GM21447 (cell line): ENCODE data around the gene PCDHGA10.
A peak's percentile ranks its signal among the peaks of the same experiment; 100 is the strongest.
"Not testable (repeated sequence)": the region's sequence is repeated elsewhere in the genome, so short reads cannot be mapped to it uniquely, and the experiment has no call there.

ENCODE experiments used
- ATAC-seq: cut with Tn5 transposase; IDR thresholded peaks from one replicate; pipeline ENCODE4 v1.9.1; 2021; ENCODE audit not compliant: unreplicated experiment

PCDHGA10 gene

DNA sequence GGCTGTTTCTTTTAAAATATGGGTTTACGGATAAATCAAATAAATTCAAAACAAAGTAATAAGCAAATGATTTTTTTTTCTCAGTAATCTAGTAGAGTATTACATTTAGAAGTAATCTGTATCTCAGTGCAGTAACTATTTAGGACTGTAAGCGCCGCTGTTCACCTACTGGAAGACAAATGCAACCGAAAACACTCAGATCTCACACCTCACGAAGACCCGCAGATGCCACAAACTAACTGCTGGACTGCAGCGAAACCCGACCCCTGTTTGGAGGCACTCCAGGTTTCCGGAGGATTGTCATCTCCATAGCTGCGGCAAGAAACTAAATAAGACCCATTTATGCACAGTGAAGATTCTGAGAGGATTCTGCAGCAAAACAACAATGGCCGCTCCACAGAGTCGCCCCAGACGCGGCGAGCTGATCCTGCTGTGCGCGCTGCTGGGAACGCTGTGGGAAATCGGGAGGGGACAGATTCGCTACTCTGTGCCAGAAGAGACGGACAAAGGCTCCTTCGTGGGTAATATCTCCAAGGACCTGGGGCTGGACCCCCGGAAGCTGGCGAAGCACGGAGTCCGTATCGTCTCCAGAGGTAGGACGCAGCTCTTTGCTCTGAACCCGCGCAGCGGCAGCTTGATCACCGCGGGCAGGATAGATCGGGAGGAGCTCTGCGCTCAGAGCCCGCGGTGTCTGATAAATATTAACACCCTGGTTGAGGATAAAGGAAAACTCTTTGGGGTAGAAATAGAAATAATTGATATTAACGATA lies 20.2 kb upstream of the PCDHGA10 start, which contains the start of gene PCDHGA8:
TSS of gene PCDHGA8 (plus strand) at position 205 of the 770 bp plus-strand sequence. CDS start at position 386, 181 bp downstream.
- no peak for ATAC-seq

DNA sequence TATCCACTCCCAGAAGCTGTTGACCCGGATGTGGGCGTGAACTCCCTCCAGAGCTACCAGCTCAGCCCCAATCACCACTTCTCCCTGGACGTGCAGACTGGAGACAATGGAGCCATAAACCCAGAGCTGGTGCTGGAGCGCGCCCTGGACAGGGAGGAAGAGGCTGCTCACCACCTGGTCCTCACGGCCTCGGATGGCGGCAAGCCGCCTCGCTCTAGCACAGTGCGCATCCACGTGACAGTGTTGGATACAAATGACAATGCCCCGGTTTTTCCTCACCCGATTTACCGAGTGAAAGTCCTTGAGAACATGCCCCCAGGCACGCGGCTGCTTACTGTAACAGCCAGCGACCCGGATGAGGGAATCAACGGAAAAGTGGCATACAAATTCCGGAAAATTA lies 19.5 kb upstream of the PCDHGA10 start:
- no peak for ATAC-seq

DNA sequence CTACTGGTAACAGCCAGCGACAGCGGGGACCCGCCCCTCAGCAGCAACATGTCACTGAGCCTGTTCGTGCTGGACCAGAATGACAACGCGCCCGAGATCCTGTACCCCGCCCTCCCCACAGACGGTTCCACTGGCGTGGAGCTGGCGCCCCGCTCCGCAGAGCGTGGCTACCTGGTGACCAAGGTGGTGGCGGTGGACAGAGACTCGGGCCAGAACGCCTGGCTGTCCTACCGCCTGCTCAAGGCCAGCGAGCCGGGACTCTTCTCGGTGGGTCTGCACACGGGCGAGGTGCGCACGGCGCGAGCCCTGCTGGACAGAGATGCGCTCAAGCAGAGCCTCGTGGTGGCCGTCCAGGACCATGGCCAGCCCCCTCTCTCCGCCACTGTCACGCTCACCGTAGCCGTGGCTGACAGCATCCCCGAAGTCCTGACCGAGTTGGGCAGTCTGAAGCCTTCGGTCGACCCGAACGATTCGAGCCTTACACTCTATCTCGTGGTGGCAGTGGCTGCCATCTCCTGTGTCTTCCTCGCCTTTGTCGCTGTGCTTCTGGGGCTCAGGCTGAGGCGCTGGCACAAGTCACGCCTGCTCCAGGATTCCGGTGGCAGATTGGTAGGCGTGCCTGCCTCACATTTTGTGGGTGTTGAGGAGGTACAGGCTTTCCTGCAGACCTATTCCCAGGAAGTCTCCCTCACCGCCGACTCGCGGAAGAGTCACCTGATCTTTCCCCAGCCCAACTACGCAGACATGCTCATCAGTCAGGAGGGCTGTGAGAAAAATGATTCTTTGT lies 18.2 kb upstream of the PCDHGA10 start:
- not testable (repeated sequence) for ATAC-seq

DNA sequence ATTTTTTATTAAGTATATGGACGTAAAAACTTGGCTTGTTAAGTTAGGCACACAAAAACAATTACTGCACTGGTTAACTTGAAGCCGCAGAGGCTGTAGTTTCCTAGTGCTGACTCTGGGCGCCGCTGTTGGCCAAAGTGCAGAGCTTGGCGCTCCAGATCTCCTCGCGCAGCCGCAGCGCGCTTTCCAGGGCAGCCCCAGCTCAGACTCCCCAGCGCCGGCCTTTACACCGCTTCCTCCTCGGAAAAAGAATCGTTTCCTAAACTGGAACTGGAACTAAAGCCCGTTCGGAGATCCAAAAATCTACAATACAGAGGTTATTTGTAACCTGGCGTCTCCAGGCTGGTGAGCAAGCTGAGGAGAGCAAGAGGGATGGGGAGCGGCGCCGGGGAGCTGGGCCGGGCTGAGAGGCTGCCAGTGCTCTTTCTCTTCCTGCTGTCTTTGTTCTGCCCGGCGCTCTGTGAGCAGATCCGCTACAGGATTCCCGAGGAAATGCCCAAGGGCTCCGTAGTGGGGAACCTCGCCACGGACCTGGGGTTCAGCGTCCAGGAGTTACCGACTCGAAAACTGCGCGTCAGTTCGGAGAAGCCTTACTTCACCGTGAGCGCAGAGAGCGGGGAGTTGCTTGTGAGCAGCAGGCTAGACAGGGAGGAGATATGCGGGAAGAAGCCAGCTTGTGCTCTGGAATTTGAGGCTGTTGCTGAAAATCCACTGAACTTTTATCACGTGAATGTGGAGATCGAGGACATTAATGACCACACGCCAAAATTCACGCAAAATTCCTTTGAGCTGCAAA lies 14.8 kb upstream of the PCDHGA10 start, which contains the start of gene PCDHGB5:
TSS of gene PCDHGB5 (plus strand) at position 192 of the 796 bp plus-strand sequence. CDS start at position 373, 181 bp downstream.
- peak; percentile 73 for ATAC-seq

DNA sequence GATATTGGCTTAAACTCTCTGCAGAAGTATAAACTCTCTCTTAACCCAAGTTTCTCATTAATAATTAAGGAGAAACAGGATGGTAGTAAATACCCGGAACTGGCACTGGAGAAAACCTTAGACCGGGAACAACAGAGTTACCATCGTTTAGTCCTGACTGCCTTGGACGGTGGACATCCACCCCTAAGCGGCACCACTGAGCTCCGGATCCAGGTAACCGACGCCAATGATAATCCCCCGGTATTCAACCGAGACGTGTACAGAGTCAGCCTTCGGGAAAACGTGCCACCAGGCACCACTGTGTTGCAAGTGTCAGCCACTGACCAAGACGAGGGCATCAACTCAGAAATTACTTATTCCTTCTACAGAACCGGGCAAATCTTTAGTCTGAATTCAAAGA lies 14.2 kb upstream of the PCDHGA10 start:
- ATAC-seq = no peak

DNA sequence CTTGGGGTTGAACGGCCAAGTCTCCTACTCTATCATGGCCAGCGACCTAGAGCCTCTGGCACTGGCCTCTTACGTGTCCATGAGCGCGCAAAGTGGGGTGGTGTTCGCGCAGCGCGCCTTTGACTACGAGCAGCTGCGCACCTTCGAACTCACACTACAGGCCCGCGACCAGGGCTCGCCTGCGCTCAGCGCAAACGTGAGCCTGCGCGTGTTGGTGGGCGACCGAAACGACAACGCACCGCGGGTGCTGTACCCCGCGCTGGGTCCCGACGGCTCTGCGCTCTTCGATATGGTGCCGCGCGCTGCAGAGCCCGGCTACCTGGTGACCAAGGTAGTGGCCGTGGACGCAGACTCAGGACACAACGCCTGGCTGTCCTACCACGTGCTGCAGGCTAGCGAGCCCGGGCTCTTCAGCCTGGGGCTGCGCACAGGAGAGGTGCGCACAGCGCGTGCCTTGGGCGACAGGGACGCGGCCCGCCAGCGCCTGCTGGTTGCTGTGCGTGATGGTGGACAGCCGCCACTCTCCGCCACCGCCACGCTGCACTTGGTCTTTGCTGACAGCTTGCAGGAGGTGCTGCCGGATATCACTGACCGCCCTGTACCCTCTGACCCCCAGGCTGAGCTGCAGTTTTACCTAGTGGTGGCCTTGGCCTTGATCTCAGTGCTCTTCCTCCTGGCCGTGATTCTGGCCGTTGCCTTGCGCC lies 13.1 kb upstream of the PCDHGA10 start:
- no peak for ATAC-seq

DNA sequence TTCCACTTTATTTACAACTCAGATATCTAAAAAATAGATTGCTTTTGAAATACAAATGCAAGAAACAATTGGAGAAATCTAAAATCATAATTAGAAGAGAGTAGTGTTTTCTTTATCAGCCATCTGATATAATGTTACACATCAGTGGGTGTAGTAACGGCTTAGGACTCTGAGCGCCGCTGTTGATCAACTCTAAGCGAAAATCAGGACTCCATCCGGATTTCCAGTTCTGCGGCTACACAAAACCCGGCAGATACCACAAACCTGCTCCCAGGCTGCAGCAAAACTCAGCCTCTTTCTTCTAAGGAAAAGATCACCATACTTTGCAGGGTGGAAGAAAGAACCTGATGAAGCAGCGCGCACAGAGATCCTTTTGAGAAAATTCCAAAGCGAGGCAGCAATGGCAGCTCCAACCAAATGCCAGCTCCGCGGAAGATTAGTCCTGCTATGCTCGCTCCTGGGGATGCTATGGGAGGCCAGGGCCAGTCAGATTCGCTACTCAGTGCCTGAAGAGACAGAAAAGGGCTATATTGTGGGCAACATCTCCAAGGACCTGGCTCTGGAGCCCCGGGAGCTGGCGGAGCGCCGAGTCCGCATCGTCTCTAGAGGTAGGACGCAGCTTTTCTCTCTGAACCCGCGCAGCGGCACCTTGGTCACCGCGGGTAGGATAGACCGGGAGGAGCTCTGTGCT lies 10.1 kb upstream of the PCDHGA10 start, which contains the start of gene PCDHGA9:
TSS of gene PCDHGA9 (plus strand) at position 226 of the 691 bp plus-strand sequence. CDS start at position 401, 175 bp downstream.
- no peak for ATAC-seq

DNA sequence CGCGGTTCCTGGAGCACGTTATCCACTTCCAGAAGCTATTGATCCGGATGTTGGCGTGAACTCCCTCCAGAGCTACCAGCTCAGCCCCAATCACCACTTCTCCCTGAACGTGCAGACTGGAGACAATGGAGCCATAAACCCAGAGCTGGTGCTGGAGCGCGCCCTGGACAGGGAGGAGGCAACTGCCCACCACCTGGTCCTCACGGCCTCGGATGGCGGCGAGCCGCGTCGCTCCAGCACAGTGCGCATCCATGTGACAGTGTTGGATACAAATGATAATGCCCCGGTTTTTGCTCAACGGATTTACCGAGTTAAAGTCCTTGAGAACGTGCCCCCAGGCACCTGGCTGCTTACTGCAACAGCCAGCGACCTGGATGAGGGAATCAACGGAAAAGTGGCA lies 9.4 kb upstream of the PCDHGA10 start:
- ATAC-seq = no peak

DNA sequence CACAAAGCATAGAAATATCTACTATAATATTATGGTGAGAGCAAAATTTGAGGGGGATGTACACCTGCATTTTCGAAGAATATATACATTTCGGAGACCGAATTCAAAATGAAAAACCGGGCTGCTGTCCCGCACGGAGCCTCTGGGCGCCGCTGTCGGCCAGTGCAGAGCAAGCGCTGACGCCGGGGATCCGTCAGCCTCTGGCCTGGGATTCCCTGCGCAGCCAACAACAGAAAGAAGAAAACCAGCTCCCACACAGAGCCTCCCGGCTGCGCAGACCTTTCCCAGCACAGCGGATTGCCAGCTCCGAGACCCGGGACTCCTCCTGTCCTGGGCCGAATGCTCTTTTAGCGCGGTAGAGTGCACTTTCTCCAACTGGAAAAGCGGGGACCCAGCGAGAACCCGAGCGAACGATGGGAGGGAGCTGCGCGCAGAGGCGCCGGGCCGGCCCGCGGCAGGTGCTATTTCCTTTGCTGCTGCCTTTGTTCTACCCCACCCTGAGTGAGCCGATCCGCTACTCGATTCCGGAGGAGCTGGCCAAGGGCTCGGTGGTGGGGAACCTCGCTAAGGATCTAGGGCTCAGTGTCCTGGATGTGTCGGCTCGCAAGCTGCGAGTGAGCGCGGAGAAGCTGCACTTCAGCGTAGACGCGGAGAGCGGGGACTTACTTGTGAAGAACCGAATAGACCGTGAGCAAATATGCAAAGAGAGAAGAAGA lies 4.8 kb upstream of the PCDHGA10 start, which contains the start of gene PCDHGB6:
TSS of gene PCDHGB6 (plus strand) at position 232 of the 716 bp plus-strand sequence. CDS start at position 414, 182 bp downstream.
- not testable (repeated sequence) for ATAC-seq

DNA sequence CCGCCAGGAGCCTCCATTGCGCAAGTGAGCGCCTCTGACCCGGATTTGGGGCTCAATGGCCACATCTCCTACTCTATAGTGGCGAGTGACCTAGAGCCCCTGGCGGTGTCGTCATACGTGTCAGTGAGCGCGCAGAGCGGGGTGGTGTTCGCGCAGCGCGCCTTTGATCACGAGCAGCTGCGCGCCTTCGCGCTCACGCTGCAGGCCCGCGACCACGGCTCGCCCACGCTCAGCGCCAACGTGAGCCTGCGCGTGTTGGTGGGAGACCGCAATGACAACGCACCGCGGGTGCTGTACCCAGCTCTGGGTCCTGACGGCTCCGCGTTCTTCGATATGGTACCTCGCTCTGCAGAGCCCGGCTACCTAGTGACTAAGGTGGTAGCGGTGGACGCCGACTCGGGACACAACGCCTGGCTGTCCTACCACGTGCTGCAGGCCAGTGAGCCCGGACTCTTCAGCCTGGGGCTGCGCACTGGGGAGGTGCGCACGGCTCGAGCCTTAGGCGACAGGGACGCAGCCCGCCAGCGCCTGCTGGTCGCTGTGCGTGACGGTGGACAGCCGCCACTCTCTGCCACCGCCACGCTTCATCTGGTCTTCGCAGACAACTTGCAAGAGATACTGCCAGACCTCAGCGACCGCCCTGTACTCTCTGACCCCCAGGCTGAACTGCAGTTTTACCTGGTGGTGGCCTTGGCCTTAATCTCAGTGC lies 3.0 kb upstream of the PCDHGA10 start:
- ATAC-seq = no peak

DNA sequence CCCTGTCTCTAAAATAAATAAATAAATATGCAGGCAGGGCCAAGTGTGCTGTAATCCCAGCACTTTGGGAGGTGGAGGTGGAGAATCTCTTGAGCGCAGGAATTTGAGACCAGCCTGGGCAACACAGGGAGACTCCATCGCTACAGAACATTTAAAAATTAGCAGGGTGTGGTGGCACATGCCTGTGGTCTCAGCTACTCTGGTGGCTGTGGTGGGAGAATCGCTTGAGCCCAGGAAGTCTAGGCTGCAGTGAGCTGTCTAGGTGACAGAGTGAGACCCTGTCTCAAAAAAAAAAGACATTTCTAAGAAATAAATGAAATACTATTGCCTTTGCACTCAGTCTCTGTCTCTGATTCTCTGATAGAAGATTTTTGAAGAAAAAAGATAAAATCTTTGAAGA lies 1.2 kb upstream of the PCDHGA10 start:
- ATAC-seq = no peak

DNA sequence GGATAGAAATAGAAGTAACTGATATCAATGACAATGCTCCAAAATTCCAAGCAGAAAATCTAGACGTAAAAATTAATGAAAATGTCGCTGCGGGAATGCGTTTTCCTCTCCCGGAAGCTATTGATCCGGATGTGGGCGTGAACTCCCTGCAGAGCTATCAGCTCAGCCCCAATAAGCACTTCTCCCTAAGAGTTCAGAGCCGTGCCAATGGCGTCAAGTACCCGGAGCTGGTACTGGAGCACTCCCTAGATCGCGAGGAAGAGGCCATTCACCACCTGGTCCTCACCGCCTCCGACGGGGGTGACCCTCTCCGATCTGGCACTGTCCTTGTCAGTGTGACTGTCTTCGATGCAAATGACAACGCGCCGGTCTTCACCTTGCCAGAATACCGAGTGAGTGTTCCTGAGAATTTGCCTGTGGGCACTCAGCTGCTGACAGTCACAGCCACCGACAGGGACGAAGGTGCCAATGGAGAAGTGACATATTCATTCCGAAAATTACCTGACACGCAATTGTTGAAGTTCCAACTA lies 818 bp downstream of the PCDHGA10 start:
- no peak for ATAC-seq

DNA sequence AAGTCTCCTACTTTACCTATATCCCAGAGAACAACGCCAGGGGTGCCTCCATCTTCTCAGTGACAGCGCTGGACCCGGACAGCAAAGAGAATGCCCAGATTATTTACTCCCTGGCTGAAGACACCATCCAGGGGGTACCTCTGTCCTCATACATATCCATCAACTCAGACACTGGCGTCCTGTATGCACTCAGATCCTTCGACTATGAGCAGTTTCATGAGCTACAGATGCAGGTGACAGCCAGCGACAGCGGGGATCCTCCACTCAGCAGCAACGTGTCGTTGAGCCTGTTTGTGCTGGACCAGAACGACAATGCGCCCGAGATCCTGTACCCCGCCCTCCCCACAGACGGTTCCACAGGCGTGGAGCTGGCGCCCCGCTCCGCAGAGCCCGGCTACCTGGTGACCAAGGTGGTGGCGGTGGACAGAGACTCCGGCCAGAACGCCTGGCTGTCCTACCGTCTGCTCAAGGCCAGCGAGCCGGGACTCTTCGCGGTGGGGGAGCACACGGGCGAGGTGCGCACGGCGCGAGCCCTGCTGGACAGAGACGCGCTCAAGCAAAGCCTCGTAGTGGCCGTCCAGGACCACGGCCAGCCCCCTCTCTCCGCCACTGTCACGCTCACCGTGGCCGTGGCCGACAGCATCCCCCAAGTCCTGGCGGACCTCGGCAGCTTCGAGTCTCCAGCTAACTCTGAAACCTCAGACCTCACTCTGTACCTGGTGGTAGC lies 1.9 kb downstream of the PCDHGA10 start:
- ATAC-seq = not testable (repeated sequence)

DNA sequence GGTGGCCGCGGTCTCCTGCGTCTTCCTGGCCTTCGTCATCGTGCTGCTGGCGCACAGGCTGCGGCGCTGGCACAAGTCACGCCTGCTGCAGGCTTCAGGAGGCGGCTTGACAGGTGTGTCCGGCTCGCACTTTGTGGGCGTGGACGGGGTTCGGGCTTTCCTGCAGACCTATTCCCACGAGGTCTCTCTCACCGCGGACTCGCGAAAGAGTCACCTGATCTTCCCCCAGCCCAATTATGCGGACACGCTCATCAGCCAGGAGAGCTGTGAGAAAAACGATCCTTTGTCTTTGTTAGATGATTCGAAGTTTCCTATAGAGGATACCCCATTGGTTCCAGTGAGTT lies 2.5 kb downstream of the PCDHGA10 start:
- not testable (repeated sequence) for ATAC-seq

DNA sequence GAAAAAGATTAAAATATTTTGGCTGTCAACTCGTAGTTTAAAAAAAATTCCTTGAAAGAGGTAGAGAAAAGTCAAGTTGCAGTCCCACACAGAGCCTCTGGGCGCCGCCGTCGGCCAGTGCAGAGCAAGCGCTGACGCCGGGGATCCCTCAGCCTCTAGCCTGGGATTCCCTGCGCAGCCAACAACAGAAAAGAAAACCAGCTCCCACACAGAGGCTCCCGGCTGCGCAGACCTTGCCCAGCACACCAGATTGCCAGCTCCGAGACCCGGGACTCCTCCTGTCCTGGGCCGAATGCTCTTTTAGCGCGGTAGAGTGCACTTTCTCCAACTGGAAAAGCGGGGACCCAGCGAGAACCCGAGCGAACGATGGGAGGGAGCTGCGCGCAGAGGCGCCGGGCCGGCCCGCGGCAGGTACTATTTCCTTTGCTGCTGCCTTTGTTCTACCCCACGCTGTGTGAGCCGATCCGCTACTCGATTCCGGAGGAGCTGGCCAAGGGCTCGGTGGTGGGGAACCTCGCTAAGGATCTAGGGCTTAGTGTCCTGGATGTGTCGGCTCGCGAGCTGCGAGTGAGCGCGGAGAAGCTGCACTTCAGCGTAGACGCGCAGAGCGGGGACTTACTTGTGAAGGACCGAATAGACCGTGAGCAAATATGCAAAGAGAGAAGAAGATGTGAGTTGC lies 4.8 kb downstream of the PCDHGA10 start, which contains the start of gene PCDHGB7:
TSS of gene PCDHGB7 (plus strand) at position 184 of the 679 bp plus-strand sequence. CDS start at position 367, 183 bp downstream.
- ATAC-seq = peak; percentile 56

DNA sequence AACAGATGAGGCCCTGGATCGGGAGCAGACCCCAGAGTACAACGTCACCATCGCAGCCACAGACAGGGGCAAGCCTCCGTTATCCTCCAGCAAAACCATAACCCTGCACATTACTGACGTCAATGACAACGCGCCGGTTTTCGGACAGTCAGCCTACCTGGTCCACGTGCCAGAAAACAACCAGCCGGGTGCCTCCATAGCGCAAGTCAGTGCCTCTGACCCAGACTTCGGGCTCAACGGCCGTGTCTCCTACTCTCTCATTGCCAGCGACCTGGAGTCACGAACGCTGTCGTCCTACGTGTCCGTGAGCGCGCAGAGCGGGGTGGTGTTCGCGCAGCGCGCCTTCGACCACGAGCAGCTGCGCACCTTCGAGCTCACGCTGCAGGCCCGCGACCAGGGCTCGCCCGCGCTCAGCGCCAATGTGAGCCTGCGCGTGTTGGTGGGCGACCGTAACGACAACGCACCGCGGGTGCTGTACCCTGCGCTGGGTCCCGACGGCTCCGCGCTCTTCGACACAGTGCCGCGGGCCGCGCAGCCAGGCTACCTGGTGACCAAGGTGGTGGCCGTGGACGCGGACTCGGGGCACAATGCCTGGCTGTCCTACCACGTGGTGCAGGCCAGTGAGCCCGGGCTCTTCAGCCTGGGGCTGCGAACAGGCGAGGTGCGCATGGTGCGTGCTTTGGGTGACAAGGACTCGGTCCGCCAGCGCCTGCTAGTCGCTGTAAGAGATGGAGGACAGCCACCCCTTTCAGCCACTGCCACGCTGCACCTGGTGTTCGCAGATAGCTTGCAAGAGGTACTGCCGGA lies 6.5 kb downstream of the PCDHGA10 start:
- no peak for ATAC-seq
